Endothelial cell of umbilical vein (primary cell): ENCODE results near the gene CERS6. TPM values are rescaled to one million over a fixed set of nuclear protein-coding genes. Genes with fewer than 3 reads are reported as not detected.

Experiments used
- BruUV-seq: library from RNA; stranded (reverse); fragments of 400-500 nt; replicated peaks from 2 replicates; lab custom pipeline; 2021; lab: Mats Ljungman, UMichigan
- CTCF ChIA-PET: fragments of 300-600, 350-600 bp; sonication (Branson Sonifier 250); formaldehyde crosslinking; loops from one replicate; lab custom pipeline; 2021; ENCODE audit warnings: antibody characterized with exemption, inconsistent platforms; lab: Charles Lee
- POLR2A ChIA-PET: fragments of 300-600, 350-600 bp; sonication (Branson Sonifier 250); formaldehyde crosslinking; loops from one replicate; lab custom pipeline; 2021; ENCODE audit warnings: antibody characterized with exemption, inconsistent platforms; lab: Charles Lee
- DNase-seq: peaks from one replicate; pipeline ENCODE4 v3.0.0-alpha.2; 2011; ENCODE audit warnings: low read depth, low spot score
- FAIRE-seq: peaks from 2 replicates; lab custom pipeline; 2011; peaks lifted over from hg19 to GRCh38; lab: Jason Lieb, UNC
- H2AFZ ChIP-seq: 2 replicates; pipeline ENCODE4 v1.6.0; 2012; ENCODE audit warnings: low read depth, low read length, control low read depth, inconsistent platforms
- H3K27ac ChIP-seq: 2 replicates; pipeline ENCODE4 v1.5.1; 2011; ENCODE audit warnings: low read depth, mild to moderate bottlenecking, control low read depth, low read length, moderate library complexity; ENCODE audit not compliant: insufficient read depth
- H3K27me3 ChIP-seq, 2 experiments: 2 replicates each; pipeline versions ENCODE4 v1.6.0 to v1.6.1; 2011; ENCODE audit warnings: low read length in 2 of 2, mixed read lengths in 1 of 2; ENCODE audit not compliant: control insufficient read depth in 2 of 2, insufficient read depth in 2 of 2
- H3K36me3 ChIP-seq, 2 experiments: 2 replicates in 1 of 2; 3 replicates in 1 of 2; pipeline ENCODE4 v1.5.1; 2011; ENCODE audit warnings: low read length in 2 of 2, mild to moderate bottlenecking in 1 of 2, moderate library complexity in 1 of 2; ENCODE audit not compliant: control insufficient read depth in 2 of 2, insufficient read depth in 2 of 2; ENCODE audit errors: extremely low read depth in 1 of 2
- H3K4me1 ChIP-seq: 3 replicates; pipeline ENCODE4 v1.5.1; 2011; ENCODE audit warnings: mild to moderate bottlenecking, low read length; ENCODE audit not compliant: control insufficient read depth, insufficient read depth; ENCODE audit errors: extremely low read depth
- H3K4me2 ChIP-seq: 2 replicates; pipeline ENCODE4 v1.6.1; 2011; ENCODE audit warnings: low read length, control low read depth, mixed read lengths; ENCODE audit not compliant: insufficient read depth
- H3K4me3 ChIP-seq, 3 experiments: fragments of 200-600 bp in 1 of 3; sonication (generic), shearing (Covaris generic) in 1 of 3; replicated peaks in 1 of 3; 2 replicates each; pipeline ENCODE4 v1.5.1; 2011 to 2016; ENCODE audit warnings: control low read depth in 3 of 3, low read length in 3 of 3, mild to moderate bottlenecking in 2 of 3, inconsistent platforms in 1 of 3, low read depth in 1 of 3, moderate library complexity in 1 of 3; ENCODE audit not compliant: insufficient read depth in 1 of 3
- H3K79me2 ChIP-seq: 2 replicates; pipeline ENCODE4 v1.6.0; 2012; ENCODE audit warnings: low read length, inconsistent platforms; ENCODE audit not compliant: control insufficient read depth, insufficient read depth
- H3K9ac ChIP-seq: replicated peaks from 2 replicates; pipeline ENCODE3; 2011; ENCODE audit warnings: low read length, control low read depth; ENCODE audit not compliant: insufficient read depth; ENCODE audit errors: extremely low read depth
- H3K9me1 ChIP-seq: replicated peaks from 3 replicates; pipeline ENCODE4 v1.6.0; 2011; ENCODE audit warnings: mild to moderate bottlenecking, low read length; ENCODE audit not compliant: control insufficient read depth, insufficient read depth; ENCODE audit errors: extremely low read depth
- H3K9me3 ChIP-seq: replicated peaks from 2 replicates; pipeline ENCODE4 v1.5.1; 2012; ENCODE audit warnings: low read length, inconsistent platforms; ENCODE audit not compliant: control insufficient read depth, insufficient read depth
- H4K20me1 ChIP-seq: replicated peaks from 2 replicates; pipeline ENCODE3; 2011; ENCODE audit warnings: mild to moderate bottlenecking, low read length; ENCODE audit not compliant: control insufficient read depth, insufficient read depth; ENCODE audit errors: extremely low read depth
- EZH2 ChIP-seq: IDR thresholded peaks from 2 replicates; pipeline ENCODE4 v1.6.1; 2012; ENCODE audit warnings: borderline replicate concordance, low read depth, mild to moderate bottlenecking, moderate library complexity, low read length, inconsistent platforms; ENCODE audit not compliant: severe bottlenecking
- FOS ChIP-seq: IDR thresholded peaks from 2 replicates; pipeline ENCODE4 v1.6.1; 2011; ENCODE audit warnings: mild to moderate bottlenecking, low read length, moderate library complexity, borderline replicate concordance; ENCODE audit not compliant: insufficient read depth
- GATA2 ChIP-seq: IDR thresholded peaks from 2 replicates; pipeline ENCODE4 v1.7.0; 2011; ENCODE audit warnings: low read depth, mild to moderate bottlenecking, moderate library complexity, mixed read lengths, low read length; ENCODE audit not compliant: insufficient read length, insufficient read depth
- JUN ChIP-seq: IDR thresholded peaks from 2 replicates; pipeline ENCODE4 v1.6.1; 2011; ENCODE audit warnings: borderline replicate concordance, low read depth; ENCODE audit not compliant: insufficient read length, insufficient read depth
- MYC ChIP-seq: IDR thresholded peaks from one replicate; pipeline ENCODE4 v1.6.1; 2011; ENCODE audit warnings: mild to moderate bottlenecking, low read depth, low read length
- POLR2A ChIP-seq: IDR thresholded peaks from 2 replicates; pipeline ENCODE4 v1.6.1; 2012; ENCODE audit warnings: low read depth, mild to moderate bottlenecking, control low read depth, low read length
- POLR2AphosphoS5 ChIP-seq: IDR thresholded peaks from 2 replicates; pipeline ENCODE4 v1.6.1; 2012; ENCODE audit warnings: low read depth, mild to moderate bottlenecking, control low read depth, low read length, moderate library complexity; ENCODE audit not compliant: insufficient read depth
- dilution Hi-C: fragments of 300-500 bp; cut with MboI; formaldehyde crosslinking; loops from one replicate; pipeline ENCODE4 v1.15.0; 2019; ENCODE audit warnings: low sequenced_read_pairs; ENCODE audit not compliant: extremely low pct_ligation_motif_present
- intact Hi-C: fragments of 100-400 bp; cut with micrococcal nuclease; formaldehyde crosslinking; loops from one replicate; pipeline ENCODE4 v1.10.0; 2022
- polyA plus RNA-seq, 4 experiments: library from polyadenylated mRNA; depleted of rRNA in 3 of 4; stranded (reverse) in 3 of 4; unstranded in 1 of 4; fragments of >200 nt; gene quantifications; 2 replicates each; pipeline versions ENCODE4 v1.2.1 to v1.2.3, GENCODE V29; 2011 to 2012; ENCODE audit warnings: missing spikeins in 1 of 4
- total RNA-seq: library from RNA; stranded (reverse); gene quantifications from 2 replicates; pipeline ENCODE4 v1.2.3, GENCODE V29; 2021
- TF ChIP-seq, protein P1 (sequence below), 2 donors: IDR thresholded peaks; 1 replicate in 1 of 2; 2 replicates in 1 of 2; pipeline ENCODE4 v1.5.1; 2011; ENCODE audit warnings: low read length in 2 of 2, mild to moderate bottlenecking in 2 of 2, moderate library complexity in 2 of 2, control low read depth in 1 of 2, inconsistent platforms in 1 of 2, low read depth in 1 of 2; ENCODE audit not compliant: insufficient read depth in 1 of 2; ENCODE audit errors: extremely low read depth in 1 of 2
- TF ChIP-seq, protein P2 (sequence below): IDR thresholded peaks from 2 replicates; pipeline ENCODE4 v1.6.1; 2011; ENCODE audit not compliant: insufficient read depth, insufficient read length

CERS6 gene
- total and polyA plus RNA-seq, 2 donors (not counting 3 experiments of a cell fraction or from before 2014, with no cell fraction given) = 2.7 to 11.7 TPM

DNA sequence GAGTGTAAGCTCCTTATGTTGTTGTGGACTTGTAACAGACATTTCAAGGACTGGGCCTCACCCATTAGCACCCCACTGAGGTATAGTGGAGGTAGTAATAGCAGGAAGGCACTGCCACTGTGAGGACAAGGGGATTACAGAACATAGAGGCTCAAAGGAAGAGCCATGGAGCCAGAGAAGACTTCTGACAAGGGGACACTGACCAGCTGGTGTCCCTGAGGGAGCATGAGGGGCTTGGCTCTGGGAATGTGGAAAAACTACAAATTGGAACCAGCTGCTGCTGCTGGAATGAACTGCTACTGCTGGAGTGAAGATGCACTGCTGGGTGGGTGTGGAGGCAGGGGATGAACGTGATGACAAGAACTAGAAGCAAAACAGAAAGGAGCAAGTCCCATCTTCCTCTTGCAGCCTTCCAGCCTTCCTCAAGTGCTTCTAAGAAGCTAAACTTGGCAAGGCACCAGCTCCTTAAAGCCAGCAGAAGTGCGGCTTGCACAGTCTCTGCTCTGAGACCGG lies 179.0 kb downstream of the CERS6 start:
- no TSS peak for BruUV-seq
- no peak for DNase-seq
- H3K9me3 ChIP-seq = no peaks in the 10 kb centered on the region
- H3K27ac ChIP-seq = no peak overlapping the region
- no peaks in the 10 kb centered on the region for H3K79me2 ChIP-seq
- intact Hi-C loops = no loop called here
- no peaks in the 10 kb centered on the region for H3K9me1 ChIP-seq
- no peaks in the 10 kb centered on the region for H3K36me3 ChIP-seq
- no peak overlapping the region for H3K9ac ChIP-seq
- ChIA-PET CTCF (interaction anchor here (0.6 kb wide), 1 partner anchor 354 kb away, joined by 3 read pairs; no protein-coding TSS in a partner anchor), POLR2A (no interaction called here)
- H3K4me3 ChIP-seq = no peak overlapping the region
- no peak overlapping the region for H2AFZ ChIP-seq
- H3K4me1 ChIP-seq = peaks cover 16% of the 10 kb centered on the region
- TF ChIP-seq POLR2A = no peak
- TF ChIP-seq MYC = no peak
- no peak for TF ChIP-seq FOS
- no peak for TF ChIP-seq EZH2
- TF ChIP-seq, protein P1, sequence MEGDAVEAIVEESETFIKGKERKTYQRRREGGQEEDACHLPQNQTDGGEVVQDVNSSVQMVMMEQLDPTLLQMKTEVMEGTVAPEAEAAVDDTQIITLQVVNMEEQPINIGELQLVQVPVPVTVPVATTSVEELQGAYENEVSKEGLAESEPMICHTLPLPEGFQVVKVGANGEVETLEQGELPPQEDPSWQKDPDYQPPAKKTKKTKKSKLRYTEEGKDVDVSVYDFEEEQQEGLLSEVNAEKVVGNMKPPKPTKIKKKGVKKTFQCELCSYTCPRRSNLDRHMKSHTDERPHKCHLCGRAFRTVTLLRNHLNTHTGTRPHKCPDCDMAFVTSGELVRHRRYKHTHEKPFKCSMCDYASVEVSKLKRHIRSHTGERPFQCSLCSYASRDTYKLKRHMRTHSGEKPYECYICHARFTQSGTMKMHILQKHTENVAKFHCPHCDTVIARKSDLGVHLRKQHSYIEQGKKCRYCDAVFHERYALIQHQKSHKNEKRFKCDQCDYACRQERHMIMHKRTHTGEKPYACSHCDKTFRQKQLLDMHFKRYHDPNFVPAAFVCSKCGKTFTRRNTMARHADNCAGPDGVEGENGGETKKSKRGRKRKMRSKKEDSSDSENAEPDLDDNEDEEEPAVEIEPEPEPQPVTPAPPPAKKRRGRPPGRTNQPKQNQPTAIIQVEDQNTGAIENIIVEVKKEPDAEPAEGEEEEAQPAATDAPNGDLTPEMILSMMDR (IDR thresholded peaks at IDR 0.05; ENCODE audit: extremely low read depth in 1 of 2, insufficient read depth in 1 of 2, low read depth in 1 of 2, low read length in 2 of 2) = no peak
- TF ChIP-seq POLR2AphosphoS5 = no peak
- TF ChIP-seq, protein P2, sequence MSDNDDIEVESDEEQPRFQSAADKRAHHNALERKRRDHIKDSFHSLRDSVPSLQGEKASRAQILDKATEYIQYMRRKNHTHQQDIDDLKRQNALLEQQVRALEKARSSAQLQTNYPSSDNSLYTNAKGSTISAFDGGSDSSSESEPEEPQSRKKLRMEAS = no peak
- TF ChIP-seq JUN = no peak
- no peak for TF ChIP-seq GATA2
- H3K4me2 ChIP-seq = no peak overlapping the region
- dilution Hi-C loops = no loop called here
- no peak for FAIRE-seq
- H3K27me3 ChIP-seq = no peaks in the 10 kb centered on the region
- no peaks in the 10 kb centered on the region for H4K20me1 ChIP-seq
